ENCODE measurements around the gene KIRREL3. TPM values are rescaled to one million over a fixed set of nuclear protein-coding genes. Genes with fewer than 3 reads are reported as not detected.

KIRREL3 gene
- total and polyA plus RNA-seq, 2 of the 4 experiments (the other 2 are of a cell fraction), result 10.9 to 15.9 TPM

DNA sequence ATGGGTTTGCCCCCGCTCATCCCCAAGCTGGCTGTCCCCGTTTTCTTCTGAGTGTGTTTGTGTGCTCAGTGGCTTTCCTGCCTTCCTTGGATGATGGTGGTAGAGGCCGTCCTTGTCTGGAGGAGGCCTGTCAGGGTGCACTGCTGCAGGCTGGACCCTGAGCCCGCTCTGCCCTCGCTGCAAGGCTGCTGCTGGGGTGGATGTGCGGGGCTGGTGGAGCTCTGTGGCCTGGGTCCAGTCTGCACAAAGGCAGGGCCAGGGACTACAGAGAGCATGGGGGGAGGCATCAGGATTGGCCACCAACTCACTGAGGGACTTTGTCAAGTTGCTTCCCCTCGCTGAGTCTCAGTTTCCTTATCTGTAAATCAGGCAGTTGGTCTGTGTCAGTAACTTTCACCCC is 275.0 kb downstream of the KIRREL3 start:
- in situ Hi-C loops (cut with MboI; ENCODE audit: low sequenced_read_pairs), result no loop called here

More for the DNA sequence above, 275.0 kb downstream of the KIRREL3 start:
- Histone ChIP-seq H3K18ac (ENCODE audit: low read depth, low read length) (no peak overlapping the region), H3K27ac (ENCODE audit: insufficient read depth, low read length) (no peak overlapping the region), H2BK20ac (ENCODE audit: low read depth, low read length) (no peak overlapping the region), H3K36me3 (ENCODE audit: control insufficient read depth, insufficient read depth, low read length) (no peaks in the 10 kb centered on the region), H4K5ac (ENCODE audit: low read depth, low read length) (no peak overlapping the region), H3K4me2 (ENCODE audit: low read depth, low read length) (no peak overlapping the region), H2BK120ac (ENCODE audit: low read depth, low read length) (no peak overlapping the region), H3K9ac (ENCODE audit: low read depth, low read length) (no peak overlapping the region), H2BK5ac (ENCODE audit: low read depth, low read length, poor library complexity, severe bottlenecking) (no peak overlapping the region), H2AK9ac (replicated peaks; ENCODE audit: low read depth, low read length, poor library complexity) (no peak overlapping the region), H3K56ac (ENCODE audit: extremely low read depth, insufficient read depth, low read length) (no peak overlapping the region), H3K4me3 (ENCODE audit: insufficient read depth, low read depth, low read length) (no peak overlapping the region), H2AFZ (replicated peaks; ENCODE audit: low read length, poor library complexity) (no peak overlapping the region), H3K9me1 (ENCODE audit: insufficient read depth, low read length) (peaks cover 8% of the 10 kb centered on the region), H3K79me1 (ENCODE audit: low read depth in 1 of 2, low read length in 2 of 2) (peaks cover 0 to 3% of the 10 kb centered on the region in 2 experiments; a peak in 2 of 4 replicates), H2AK5ac (ENCODE audit: low read depth, low read length) (no peak overlapping the region), H3K27me3 (ENCODE audit: control insufficient read depth, insufficient read depth, low read length) (no peaks in the 10 kb centered on the region), H2BK15ac (ENCODE audit: low read depth, low read length) (no peak overlapping the region), H3K23ac (ENCODE audit: low read depth, low read length) (no peak overlapping the region), H4K8ac (ENCODE audit: low read depth in 2 of 2, low read length in 2 of 2) (no peak overlapping the region), H4K91ac (ENCODE audit: insufficient read depth, low read depth, low read length) (no peak overlapping the region), H3K14ac (replicated peaks; ENCODE audit: low read depth, low read length) (no peak overlapping the region), H3K9me3 (ENCODE audit: control insufficient read depth, insufficient read depth, low read length) (no peaks in the 10 kb centered on the region), H4K20me1 (ENCODE audit: insufficient read depth, low read length) (peaks cover 5% of the 10 kb centered on the region; the same call in 1 of the 2 replicates), H3K4ac (ENCODE audit: low read depth, low read length) (no peak overlapping the region), H3K4me1 (ENCODE audit: control insufficient read depth, insufficient read depth, low read length) (no peaks in the 10 kb centered on the region)
- intact Hi-C loops (cut with micrococcal nuclease), result no loop called here
- ATAC-seq (ENCODE audit: low read depth) (no peak), DNase-seq (no peak)
- 100% methylated on average over 1 of the region's 7 CpGs; no CpG with 5 or more reads in 1 of the 2 experiments for WGBS, 2 experiments (ENCODE audit: extremely low coverage in 2 of 2, insufficient read length in 1 of 2)
- ChIA-PET CTCF (no interaction called here), POLR2A (ENCODE audit: unreplicated experiment) (no interaction called here)
- BruUV-seq (replicated peaks), result no TSS peak
- dilution Hi-C loops (cut with HindIII; ENCODE audit: low sequenced_read_pairs, unreplicated experiment), result no loop called here
- TF ChIP-seq USF2 (IDR thresholded peaks at IDR 0.05; ENCODE audit: low read depth, low read length), result no peak
- no peak for TF ChIP-seq CHD1 (IDR thresholded peaks at IDR 0.05; ENCODE audit: low read depth, low read length)
- no peak for TF ChIP-seq CEBPB (IDR thresholded peaks at IDR 0.05; ENCODE audit: low read depth, low read length)
- no peak for TF ChIP-seq RAD21 (IDR thresholded peaks at IDR 0.05; ENCODE audit: low read length)
- no peak for TF ChIP-seq MXI1 (IDR thresholded peaks at IDR 0.05; ENCODE audit: borderline replicate concordance, low read depth, low read length)
- no peak for TF ChIP-seq RCOR1 (IDR thresholded peaks at IDR 0.05; ENCODE audit: insufficient replicate concordance, low read length)
- no peak for TF ChIP-seq SMC3 (IDR thresholded peaks at IDR 0.05; ENCODE audit: low read depth, low read length)
- no peak for TF ChIP-seq MAZ (IDR thresholded peaks at IDR 0.05; ENCODE audit: borderline replicate concordance, low read depth, low read length)
- no peak for TF ChIP-seq RFX5 (IDR thresholded peaks at IDR 0.05; ENCODE audit: low read depth, low read length)
- no peak for TF ChIP-seq FOS (IDR thresholded peaks at IDR 0.05; ENCODE audit: low read depth, low read length)
- TF ChIP-seq BHLHE40 (IDR thresholded peaks at IDR 0.05; ENCODE audit: low read depth, low read length), result no peak
- no peak for TF ChIP-seq POLR2A (IDR thresholded peaks at IDR 0.05; ENCODE audit: low read depth, low read length)
- TF ChIP-seq ELK1 (IDR thresholded peaks at IDR 0.05; ENCODE audit: borderline replicate concordance, low read depth, low read length), result no peak
- no peak for TF ChIP-seq MAFK (IDR thresholded peaks at IDR 0.05; ENCODE audit: low read depth, low read length)
- TF ChIP-seq, protein P1, sequence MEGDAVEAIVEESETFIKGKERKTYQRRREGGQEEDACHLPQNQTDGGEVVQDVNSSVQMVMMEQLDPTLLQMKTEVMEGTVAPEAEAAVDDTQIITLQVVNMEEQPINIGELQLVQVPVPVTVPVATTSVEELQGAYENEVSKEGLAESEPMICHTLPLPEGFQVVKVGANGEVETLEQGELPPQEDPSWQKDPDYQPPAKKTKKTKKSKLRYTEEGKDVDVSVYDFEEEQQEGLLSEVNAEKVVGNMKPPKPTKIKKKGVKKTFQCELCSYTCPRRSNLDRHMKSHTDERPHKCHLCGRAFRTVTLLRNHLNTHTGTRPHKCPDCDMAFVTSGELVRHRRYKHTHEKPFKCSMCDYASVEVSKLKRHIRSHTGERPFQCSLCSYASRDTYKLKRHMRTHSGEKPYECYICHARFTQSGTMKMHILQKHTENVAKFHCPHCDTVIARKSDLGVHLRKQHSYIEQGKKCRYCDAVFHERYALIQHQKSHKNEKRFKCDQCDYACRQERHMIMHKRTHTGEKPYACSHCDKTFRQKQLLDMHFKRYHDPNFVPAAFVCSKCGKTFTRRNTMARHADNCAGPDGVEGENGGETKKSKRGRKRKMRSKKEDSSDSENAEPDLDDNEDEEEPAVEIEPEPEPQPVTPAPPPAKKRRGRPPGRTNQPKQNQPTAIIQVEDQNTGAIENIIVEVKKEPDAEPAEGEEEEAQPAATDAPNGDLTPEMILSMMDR (conservative IDR thresholded peaks at IDR 0.05; ENCODE audit: low read depth, low read length), result no peak
- no peak for TF ChIP-seq NFE2L2 (IDR thresholded peaks at IDR 0.05; ENCODE audit: low read depth, low read length)

Data from IMR-90 (cell line).